Measurements from ENCODE around the gene PPM1E.

DNA sequence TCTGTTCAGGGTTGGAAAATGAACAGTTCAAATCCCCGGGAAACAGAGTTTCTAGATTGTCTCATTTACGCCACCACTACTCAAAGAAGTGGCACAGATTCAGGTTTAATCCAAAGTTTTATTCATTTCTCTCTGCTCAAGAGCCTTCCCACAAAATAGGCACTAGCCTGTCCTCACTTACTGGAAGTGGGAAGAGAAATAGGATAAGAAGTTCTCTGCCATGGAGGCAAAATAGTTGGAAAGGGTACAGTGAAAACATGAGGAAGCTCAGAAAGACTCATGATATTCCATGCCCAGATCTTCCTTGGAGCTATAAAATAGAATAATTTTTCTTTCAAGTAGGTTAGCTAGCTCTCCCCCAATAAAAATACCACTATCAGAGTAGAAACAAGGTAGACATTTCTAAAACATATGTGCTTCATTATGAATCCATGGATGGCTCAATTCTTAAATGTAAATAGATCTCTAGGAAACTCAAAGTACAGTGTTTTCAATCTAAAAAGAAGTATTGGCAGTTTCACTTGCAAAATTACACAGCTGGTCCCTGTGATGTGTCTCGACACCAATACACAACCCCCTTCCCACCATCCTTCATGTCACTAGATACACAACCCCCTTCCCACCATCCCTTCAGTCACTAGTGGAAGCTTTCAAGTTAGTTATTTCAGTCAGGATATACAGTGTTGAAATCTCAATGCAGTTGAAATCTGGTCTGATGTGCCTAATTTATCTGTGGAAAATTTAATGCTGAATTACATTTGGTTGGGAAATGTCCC is 225.2 kb downstream of the PPM1E start:
- TF ChIP-seq, protein P1, sequence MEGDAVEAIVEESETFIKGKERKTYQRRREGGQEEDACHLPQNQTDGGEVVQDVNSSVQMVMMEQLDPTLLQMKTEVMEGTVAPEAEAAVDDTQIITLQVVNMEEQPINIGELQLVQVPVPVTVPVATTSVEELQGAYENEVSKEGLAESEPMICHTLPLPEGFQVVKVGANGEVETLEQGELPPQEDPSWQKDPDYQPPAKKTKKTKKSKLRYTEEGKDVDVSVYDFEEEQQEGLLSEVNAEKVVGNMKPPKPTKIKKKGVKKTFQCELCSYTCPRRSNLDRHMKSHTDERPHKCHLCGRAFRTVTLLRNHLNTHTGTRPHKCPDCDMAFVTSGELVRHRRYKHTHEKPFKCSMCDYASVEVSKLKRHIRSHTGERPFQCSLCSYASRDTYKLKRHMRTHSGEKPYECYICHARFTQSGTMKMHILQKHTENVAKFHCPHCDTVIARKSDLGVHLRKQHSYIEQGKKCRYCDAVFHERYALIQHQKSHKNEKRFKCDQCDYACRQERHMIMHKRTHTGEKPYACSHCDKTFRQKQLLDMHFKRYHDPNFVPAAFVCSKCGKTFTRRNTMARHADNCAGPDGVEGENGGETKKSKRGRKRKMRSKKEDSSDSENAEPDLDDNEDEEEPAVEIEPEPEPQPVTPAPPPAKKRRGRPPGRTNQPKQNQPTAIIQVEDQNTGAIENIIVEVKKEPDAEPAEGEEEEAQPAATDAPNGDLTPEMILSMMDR (IDR thresholded peaks at IDR 0.05) = no peak
- TF ChIP-seq POLR2A (IDR thresholded peaks at IDR 0.05) = no peak

All from esophagus squamous epithelium (tissue), 4 donors.